ENCODE measurements around the gene JADE2.

JADE2 gene

DNA sequence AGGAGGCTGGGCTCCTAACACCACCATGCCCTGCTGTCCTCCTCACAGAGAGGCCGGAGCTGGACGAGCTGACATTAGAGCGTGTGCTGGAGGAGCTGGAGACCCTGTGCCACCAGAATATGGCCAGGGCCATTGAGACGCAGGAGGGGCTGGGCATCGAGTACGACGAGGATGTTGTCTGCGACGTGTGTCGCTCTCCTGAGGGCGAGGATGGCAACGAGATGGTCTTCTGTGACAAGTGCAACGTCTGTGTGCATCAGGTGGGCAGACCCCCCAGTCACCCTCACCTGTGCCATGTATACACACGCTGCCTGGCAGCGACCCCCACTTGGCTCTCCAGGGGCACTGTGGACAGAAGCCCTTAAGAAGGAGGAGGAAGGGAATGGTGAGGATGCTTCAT is 35.2 kb downstream of the JADE2 start:
- TF ChIP-seq, protein P1, sequence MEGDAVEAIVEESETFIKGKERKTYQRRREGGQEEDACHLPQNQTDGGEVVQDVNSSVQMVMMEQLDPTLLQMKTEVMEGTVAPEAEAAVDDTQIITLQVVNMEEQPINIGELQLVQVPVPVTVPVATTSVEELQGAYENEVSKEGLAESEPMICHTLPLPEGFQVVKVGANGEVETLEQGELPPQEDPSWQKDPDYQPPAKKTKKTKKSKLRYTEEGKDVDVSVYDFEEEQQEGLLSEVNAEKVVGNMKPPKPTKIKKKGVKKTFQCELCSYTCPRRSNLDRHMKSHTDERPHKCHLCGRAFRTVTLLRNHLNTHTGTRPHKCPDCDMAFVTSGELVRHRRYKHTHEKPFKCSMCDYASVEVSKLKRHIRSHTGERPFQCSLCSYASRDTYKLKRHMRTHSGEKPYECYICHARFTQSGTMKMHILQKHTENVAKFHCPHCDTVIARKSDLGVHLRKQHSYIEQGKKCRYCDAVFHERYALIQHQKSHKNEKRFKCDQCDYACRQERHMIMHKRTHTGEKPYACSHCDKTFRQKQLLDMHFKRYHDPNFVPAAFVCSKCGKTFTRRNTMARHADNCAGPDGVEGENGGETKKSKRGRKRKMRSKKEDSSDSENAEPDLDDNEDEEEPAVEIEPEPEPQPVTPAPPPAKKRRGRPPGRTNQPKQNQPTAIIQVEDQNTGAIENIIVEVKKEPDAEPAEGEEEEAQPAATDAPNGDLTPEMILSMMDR (IDR thresholded peaks at IDR 0.05; ENCODE audit: low read depth, low read length), result no peak
- H3K27me3 ChIP-seq (ENCODE audit: insufficient read depth, low read depth, severe bottlenecking), result no peaks in the 10 kb centered on the region
- DNase-seq, result no peak
- peaks cover 62% of the 10 kb centered on the region for H3K36me3 ChIP-seq
- no peak overlapping the region for H3K27ac ChIP-seq
- H3K4me3 ChIP-seq (ENCODE audit: low read depth, low read length), result no peak overlapping the region
- H3K9me3 ChIP-seq (ENCODE audit: severe bottlenecking), result no peaks in the 10 kb centered on the region

DNA sequence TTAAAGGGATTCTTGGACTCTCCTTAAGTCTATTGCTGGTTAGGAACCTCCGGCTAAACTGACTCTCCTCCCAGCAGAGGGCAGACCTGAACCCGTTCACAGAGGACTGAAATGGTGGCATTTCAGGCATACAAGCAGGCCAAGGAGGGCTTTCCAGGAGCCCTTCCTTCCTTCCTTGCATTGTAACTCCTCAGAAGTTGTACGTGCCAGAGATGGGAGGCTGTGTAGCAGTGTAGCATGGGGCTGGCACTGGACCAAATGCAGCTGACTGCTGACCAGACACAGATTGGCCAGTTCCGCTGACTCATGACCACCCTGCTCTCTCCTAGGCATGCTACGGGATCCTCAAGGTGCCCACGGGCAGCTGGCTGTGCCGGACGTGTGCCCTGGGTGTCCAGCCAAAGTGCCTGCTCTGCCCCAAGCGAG is 36.4 kb downstream of the JADE2 start:
- Histone ChIP-seq H3K4me3 (ENCODE audit: low read depth, low read length) (no peak overlapping the region), H3K9me3 (ENCODE audit: severe bottlenecking) (no peaks in the 10 kb centered on the region), H3K36me3 (peaks cover 68% of the 10 kb centered on the region), H3K27me3 (ENCODE audit: insufficient read depth, low read depth, severe bottlenecking) (no peaks in the 10 kb centered on the region), H3K27ac (no peak overlapping the region)
- TF ChIP-seq, protein P1 (IDR thresholded peaks at IDR 0.05; ENCODE audit: low read depth, low read length), result peak; percentile 66
- peak; percentile 46 for DNase-seq

DNA sequence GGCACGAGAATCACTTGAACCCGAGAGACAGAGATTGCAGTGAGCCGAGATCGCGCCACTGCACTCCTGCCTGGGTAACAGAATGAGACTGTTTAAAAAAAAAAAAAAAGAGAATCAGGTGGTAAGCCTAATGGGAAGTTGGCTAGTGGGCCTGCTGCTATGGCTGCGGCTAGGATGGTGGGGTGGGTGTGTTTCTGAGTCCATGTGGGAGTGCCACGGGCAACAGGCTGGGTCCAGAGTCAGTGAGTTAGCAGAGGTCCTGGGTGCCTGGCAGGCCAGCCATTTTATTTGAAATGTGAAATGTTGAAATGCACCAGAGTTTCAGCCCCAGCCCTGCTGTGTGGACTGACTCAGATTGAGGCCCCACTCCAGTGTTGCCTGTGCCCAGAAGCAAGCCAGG is 37.8 kb downstream of the JADE2 start:
- peaks cover 72% of the 10 kb centered on the region for H3K36me3 ChIP-seq
- H3K4me3 ChIP-seq (ENCODE audit: low read depth, low read length), result no peak overlapping the region
- TF ChIP-seq, protein P1 (IDR thresholded peaks at IDR 0.05; ENCODE audit: low read depth, low read length), result no peak
- no peak for DNase-seq
- no peaks in the 10 kb centered on the region for H3K9me3 ChIP-seq (ENCODE audit: severe bottlenecking)
- H3K27me3 ChIP-seq (ENCODE audit: insufficient read depth, low read depth, severe bottlenecking), result no peaks in the 10 kb centered on the region
- H3K27ac ChIP-seq, result no peak overlapping the region

DNA sequence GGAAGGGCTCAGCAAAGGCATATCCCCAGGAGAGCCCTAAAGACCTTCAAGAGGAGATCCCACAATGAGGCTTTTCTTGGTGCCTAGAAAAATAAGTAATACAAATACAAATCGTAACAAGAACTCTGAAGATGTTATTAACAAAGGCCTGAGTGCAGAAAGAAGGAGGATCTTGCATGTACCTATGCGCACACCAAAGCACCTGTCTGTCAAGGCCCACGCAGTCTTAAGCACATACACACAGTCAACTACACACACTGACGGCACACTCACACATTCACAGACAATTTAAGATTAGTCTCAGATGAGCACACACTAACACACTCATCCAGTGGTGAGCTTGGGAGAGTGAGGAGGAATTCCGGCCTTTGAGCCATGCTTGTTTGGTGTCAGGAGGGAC is 38.5 kb downstream of the JADE2 start:
- TF ChIP-seq, protein P1 (IDR thresholded peaks at IDR 0.05; ENCODE audit: low read depth, low read length), result no peak
- Histone ChIP-seq H3K36me3 (peaks cover 74% of the 10 kb centered on the region), H3K27ac (no peak overlapping the region), H3K9me3 (ENCODE audit: severe bottlenecking) (no peaks in the 10 kb centered on the region), H3K27me3 (ENCODE audit: insufficient read depth, low read depth, severe bottlenecking) (no peaks in the 10 kb centered on the region), H3K4me3 (ENCODE audit: low read depth, low read length) (no peak overlapping the region)
- no peak for DNase-seq

DNA sequence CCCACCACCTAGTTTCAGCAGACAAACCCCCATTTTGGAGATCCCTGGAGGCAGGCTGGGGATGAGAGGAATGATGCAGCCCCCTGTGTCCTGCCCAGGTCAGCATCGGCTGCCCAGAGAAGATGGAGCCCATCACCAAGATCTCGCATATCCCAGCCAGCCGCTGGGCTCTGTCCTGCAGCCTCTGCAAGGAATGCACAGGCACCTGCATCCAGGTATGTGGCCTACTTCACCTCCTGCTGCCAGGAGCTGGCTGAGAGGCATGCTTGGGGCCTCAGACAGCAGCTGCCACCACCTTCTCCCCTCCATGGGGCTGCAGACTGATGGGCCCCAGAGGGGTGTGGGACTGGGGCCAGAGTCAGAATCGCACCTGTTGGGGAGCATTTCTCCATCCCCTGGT is 38.9 kb downstream of the JADE2 start:
- H3K27ac ChIP-seq, result no peak overlapping the region
- no peak overlapping the region for H3K4me3 ChIP-seq (ENCODE audit: low read depth, low read length)
- no peak for DNase-seq
- TF ChIP-seq, protein P1 (IDR thresholded peaks at IDR 0.05; ENCODE audit: low read depth, low read length), result no peak
- no peaks in the 10 kb centered on the region for H3K27me3 ChIP-seq (ENCODE audit: insufficient read depth, low read depth, severe bottlenecking)
- H3K9me3 ChIP-seq (ENCODE audit: severe bottlenecking), result no peaks in the 10 kb centered on the region
- H3K36me3 ChIP-seq, result peaks cover 73% of the 10 kb centered on the region

Measured in WERI-Rb-1 (cell line).